Activated naive CD8-positive, alpha-beta T cell (primary cell): ENCODE measurements around the gene BANF2.
"Not testable (repeated sequence)": the region's sequence is repeated elsewhere in the genome, so short reads cannot be mapped to it uniquely, and the experiment has no call there.

Source experiments
- H3K27ac Mint-ChIP-seq: one replicate; pipeline ENCODE4 v1.8.0; 2021; ENCODE audit warnings: mixed read lengths
- H3K27me3 Mint-ChIP-seq: one replicate; pipeline ENCODE4 v1.8.0; 2021; ENCODE audit warnings: mixed read lengths
- H3K36me3 Mint-ChIP-seq: one replicate; pipeline ENCODE4 v1.8.0; 2021; ENCODE audit warnings: mixed read lengths
- H3K4me1 Mint-ChIP-seq: one replicate; pipeline ENCODE4 v1.8.0; 2021; ENCODE audit warnings: low read depth, mixed read lengths
- H3K4me3 Mint-ChIP-seq: one replicate; pipeline ENCODE4 v1.8.0; 2021; ENCODE audit warnings: mild to moderate bottlenecking, mixed read lengths
- H3K9me3 Mint-ChIP-seq: one replicate; pipeline ENCODE4 v1.8.0; 2021; ENCODE audit warnings: low read depth, mixed read lengths

The BANF2 gene

GRCh38 chr20:17699931-17700351, at the start of gene BANF2:
Gene BANF2 (plus strand): TSS chr20:17699966. CDS start chr20:17725026, 25,060 bp downstream.
- Mint-ChIP-seq H3K36me3 (no peaks in the 10 kb centered on the region), H3K4me1 (no peaks in the 10 kb centered on the region), H3K9me3 (no peaks in the 10 kb centered on the region), H3K27ac (no peak within 1 kb of the TSS), H3K27me3 (no peaks in the 10 kb centered on the region), H3K4me3 (no peak within 1 kb of the TSS)

DNA sequence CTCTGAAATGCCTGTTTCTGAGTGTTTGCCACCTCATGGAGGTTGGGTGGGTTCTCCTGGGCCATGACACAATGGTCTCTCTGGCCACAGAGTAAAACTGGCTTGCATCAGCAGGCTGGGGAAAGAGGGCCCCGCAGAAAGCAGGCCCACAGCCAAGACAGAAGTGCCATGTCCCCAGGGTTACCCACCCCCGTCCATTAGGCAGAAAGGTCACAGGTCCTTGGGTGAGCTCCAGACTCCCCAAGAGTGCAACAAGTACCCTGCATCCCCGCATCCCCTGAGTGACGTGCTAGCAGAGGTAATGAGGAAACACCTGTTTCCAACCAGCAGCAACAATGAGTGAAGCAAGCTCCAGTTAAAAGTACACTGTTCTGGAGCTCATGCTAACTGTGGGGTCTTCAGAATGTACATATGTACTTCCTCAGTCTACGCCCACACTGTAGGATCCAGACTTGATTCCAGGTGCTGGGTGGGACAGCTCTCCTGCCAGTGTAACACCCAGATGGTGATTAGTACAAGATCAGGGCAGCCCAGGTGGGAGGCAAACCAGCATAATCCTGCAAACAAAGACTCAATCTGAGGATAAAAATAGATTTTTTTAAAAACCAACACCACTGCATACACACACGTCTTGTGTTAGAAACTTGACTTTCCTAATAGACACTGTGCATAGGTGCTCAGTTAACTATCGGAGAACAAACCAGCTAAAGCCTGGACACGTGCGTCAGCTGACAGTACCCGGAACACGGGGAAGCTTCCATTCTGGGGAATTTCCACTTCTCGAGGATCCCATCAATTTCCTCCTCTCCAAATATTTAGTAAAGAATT, 49.3 kb upstream of the BANF2 start:
- H3K36me3 Mint-ChIP-seq = peaks cover 2% of the 10 kb centered on the region
- H3K27me3 Mint-ChIP-seq = no peaks in the 10 kb centered on the region
- no peaks in the 10 kb centered on the region for H3K9me3 Mint-ChIP-seq
- no peak overlapping the region for H3K27ac Mint-ChIP-seq
- H3K4me1 Mint-ChIP-seq = peaks cover 2% of the 10 kb centered on the region
- H3K4me3 Mint-ChIP-seq = no peak overlapping the region

DNA sequence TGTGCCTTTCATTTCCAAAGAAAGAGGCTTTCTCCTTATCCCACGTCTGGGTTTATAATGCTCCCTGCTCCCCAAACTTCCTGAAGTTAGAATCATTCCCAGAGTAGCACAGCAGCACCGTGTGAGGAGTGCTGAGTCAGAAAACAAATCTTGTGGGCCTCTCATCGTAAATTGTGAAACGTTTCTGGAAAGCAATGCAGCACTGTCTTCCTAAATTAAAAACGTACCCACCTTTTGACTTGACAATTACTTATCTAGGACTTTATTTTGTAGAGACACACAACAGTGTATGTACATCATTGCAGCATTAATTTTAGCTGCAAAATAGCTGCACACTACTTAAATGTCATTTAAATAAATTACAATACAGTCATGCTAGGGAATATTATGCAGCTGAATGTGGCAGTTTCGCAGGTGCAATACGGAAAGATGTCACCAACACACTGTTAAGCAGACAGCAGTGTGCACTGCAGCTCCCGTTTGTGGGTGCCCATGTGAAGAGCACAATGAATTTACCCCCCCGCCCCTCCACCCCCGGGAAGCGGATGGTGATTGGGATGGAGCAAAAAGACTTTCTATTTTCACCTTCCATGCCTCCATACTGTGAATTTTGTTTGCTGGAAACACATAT, 48.5 kb upstream of the BANF2 start:
- H3K36me3 Mint-ChIP-seq = peaks cover 2% of the 10 kb centered on the region
- no peak overlapping the region for H3K27ac Mint-ChIP-seq
- no peaks in the 10 kb centered on the region for H3K9me3 Mint-ChIP-seq
- peaks cover 2% of the 10 kb centered on the region for H3K4me1 Mint-ChIP-seq
- H3K4me3 Mint-ChIP-seq = no peak overlapping the region
- H3K27me3 Mint-ChIP-seq = no peaks in the 10 kb centered on the region

DNA sequence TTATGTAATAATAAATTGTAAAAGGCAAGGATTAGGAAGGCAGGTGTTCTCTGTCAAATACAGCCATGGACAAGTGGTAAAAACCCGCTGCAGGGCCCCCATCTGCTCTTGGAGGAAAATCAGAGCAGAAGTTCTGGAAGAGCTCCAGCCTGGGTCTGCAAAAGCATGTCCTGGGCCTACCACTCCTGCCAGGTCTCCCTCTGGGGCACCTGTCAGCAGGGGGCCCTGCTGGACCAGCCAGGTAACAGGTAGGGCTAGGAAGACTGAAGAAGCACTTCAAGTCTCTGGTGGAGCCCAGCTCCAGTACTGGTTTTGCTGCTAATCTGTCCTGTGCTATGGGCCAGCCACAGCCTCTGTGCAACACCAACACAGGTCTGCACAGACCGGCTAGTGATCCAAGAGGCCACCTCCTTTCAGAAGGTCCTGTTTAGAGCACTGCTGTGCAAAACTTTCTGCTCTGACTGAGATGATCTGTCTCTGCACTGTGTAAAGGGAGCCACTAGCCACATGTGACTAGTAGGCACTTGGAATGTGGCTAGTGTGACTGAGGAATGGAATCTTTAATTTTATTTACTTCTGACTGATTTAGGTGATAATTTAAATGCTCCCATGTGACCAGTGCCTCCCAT, 47.9 kb upstream of the BANF2 start:
- H3K27ac Mint-ChIP-seq = no peak overlapping the region
- H3K27me3 Mint-ChIP-seq = no peaks in the 10 kb centered on the region
- H3K9me3 Mint-ChIP-seq = no peaks in the 10 kb centered on the region
- H3K4me3 Mint-ChIP-seq = no peak overlapping the region
- peaks cover 2% of the 10 kb centered on the region for H3K4me1 Mint-ChIP-seq
- H3K36me3 Mint-ChIP-seq = peaks cover 2% of the 10 kb centered on the region

- Mint-ChIP-seq H3K27me3 (no peaks in the 10 kb centered on the region), H3K4me1 (peaks cover 2% of the 10 kb centered on the region), H3K4me3 (no peak overlapping the region), H3K9me3 (no peaks in the 10 kb centered on the region), H3K27ac (no peak overlapping the region), H3K36me3 (peaks cover 2% of the 10 kb centered on the region)
These were observed 47.4 kb upstream of the BANF2 start for GRCh38 chr20:17652411-17652810.

GRCh38 chr20:17653835-17654648, 45.7 kb upstream of the BANF2 start:
- Mint-ChIP-seq H3K9me3 (no peaks in the 10 kb centered on the region), H3K4me1 (peaks cover 2% of the 10 kb centered on the region), H3K27me3 (no peaks in the 10 kb centered on the region), H3K36me3 (peaks cover 12% of the 10 kb centered on the region), H3K27ac (no peak overlapping the region), H3K4me3 (no peak overlapping the region)

- Mint-ChIP-seq H3K27ac (no peak overlapping the region), H3K27me3 (no peaks in the 10 kb centered on the region), H3K4me3 (no peak overlapping the region), H3K9me3 (no peaks in the 10 kb centered on the region), H3K4me1 (no peaks in the 10 kb centered on the region), H3K36me3 (peaks cover 12% of the 10 kb centered on the region)
These were observed 45.0 kb upstream of the BANF2 start for GRCh38 chr20:17654649-17655285.

DNA sequence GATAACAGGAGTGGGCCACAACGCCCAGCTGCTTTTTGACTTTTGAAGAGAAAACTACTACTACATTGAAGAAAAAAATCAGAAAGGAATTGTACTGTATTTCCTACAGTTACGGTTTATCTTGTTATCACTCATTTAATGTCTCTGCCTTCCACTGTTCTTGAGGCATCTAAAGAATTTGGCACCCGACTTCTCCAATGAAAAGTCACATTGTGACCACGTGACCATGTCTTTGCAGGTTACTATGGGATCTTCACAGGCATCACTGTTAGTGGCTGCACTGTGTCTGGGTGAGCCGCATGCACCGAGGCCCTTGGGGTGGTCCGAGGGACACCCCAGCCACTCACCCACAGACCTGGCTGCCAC, 44.5 kb upstream of the BANF2 start:
- peaks cover 13% of the 10 kb centered on the region for H3K36me3 Mint-ChIP-seq
- no peak overlapping the region for H3K27ac Mint-ChIP-seq
- no peaks in the 10 kb centered on the region for H3K27me3 Mint-ChIP-seq
- H3K4me3 Mint-ChIP-seq = no peak overlapping the region
- no peaks in the 10 kb centered on the region for H3K9me3 Mint-ChIP-seq
- no peaks in the 10 kb centered on the region for H3K4me1 Mint-ChIP-seq

- no peaks in the 10 kb centered on the region for H3K27me3 Mint-ChIP-seq
- H3K9me3 Mint-ChIP-seq = no peaks in the 10 kb centered on the region
- H3K27ac Mint-ChIP-seq = no peak overlapping the region
- H3K36me3 Mint-ChIP-seq = peaks cover 14% of the 10 kb centered on the region
- no peak overlapping the region for H3K4me3 Mint-ChIP-seq
- no peaks in the 10 kb centered on the region for H3K4me1 Mint-ChIP-seq
These were observed 43.8 kb upstream of the BANF2 start for GRCh38 chr20:17655865-17656479.

GRCh38 chr20:17657079-17657825, 42.5 kb upstream of the BANF2 start:
- Mint-ChIP-seq H3K4me3 (no peak overlapping the region), H3K9me3 (no peaks in the 10 kb centered on the region), H3K27ac (no peak overlapping the region), H3K27me3 (no peaks in the 10 kb centered on the region), H3K4me1 (peaks cover 1% of the 10 kb centered on the region), H3K36me3 (peaks cover 14% of the 10 kb centered on the region)

- Mint-ChIP-seq H3K9me3 (no peaks in the 10 kb centered on the region), H3K36me3 (peaks cover 14% of the 10 kb centered on the region), H3K4me1 (peaks cover 4% of the 10 kb centered on the region), H3K27ac (no peak overlapping the region), H3K4me3 (no peak overlapping the region), H3K27me3 (no peaks in the 10 kb centered on the region)
These were observed 41.7 kb upstream of the BANF2 start for GRCh38 chr20:17657898-17658647.

DNA sequence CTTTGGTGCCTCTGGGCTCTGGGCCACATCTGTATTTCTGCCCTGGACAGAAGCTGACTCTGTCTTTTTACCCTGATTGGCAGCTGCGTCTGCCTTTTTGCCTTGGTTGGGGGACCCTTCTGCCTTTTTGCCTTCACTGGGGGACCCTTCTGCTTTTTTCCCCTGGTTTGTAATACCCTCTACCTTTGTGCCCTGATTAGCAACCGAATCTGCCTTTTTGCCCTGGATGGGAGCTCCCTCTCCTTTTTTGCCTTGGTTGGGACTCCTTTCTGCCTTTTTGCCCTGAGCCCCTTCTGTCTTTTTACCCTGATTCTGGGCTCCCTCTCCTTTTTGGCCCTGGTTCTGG, 41.1 kb upstream of the BANF2 start:
- no peak overlapping the region for H3K4me3 Mint-ChIP-seq
- peaks cover 14% of the 10 kb centered on the region for H3K36me3 Mint-ChIP-seq
- no peaks in the 10 kb centered on the region for H3K9me3 Mint-ChIP-seq
- H3K27me3 Mint-ChIP-seq = no peaks in the 10 kb centered on the region
- H3K27ac Mint-ChIP-seq = no peak overlapping the region
- peaks cover 4% of the 10 kb centered on the region for H3K4me1 Mint-ChIP-seq

- H3K9me3 Mint-ChIP-seq, H3K4me1 Mint-ChIP-seq, H3K27ac Mint-ChIP-seq, H3K4me3 Mint-ChIP-seq, H3K27me3 Mint-ChIP-seq: not testable (repeated sequence)
- peaks cover 14% of the 10 kb centered on the region for H3K36me3 Mint-ChIP-seq
These were observed 40.4 kb upstream of the BANF2 start for GRCh38 chr20:17659344-17659743.
